Neural progenitor cell (in vitro differentiated cells): ENCODE data around the gene SQOR. TPM values are rescaled to one million over a fixed set of nuclear protein-coding genes. Genes with fewer than 3 reads are reported as not detected.

Experiments used
- DNase-seq: peaks from one replicate; pipeline ENCODE4 v3.0.0-alpha.2; 2016; ENCODE audit warnings: low spot score
- H2AFZ ChIP-seq: fragments of 200-600 bp; sonication (generic); replicated peaks from 2 replicates; pipeline ENCODE4 v1.6.1; 2016; ENCODE audit warnings: antibody characterized with exemption
- H3F3A ChIP-seq: fragments of 200-600 bp; sonication (generic); 2 replicates; pipeline ENCODE4 v1.6.1; 2016; ENCODE audit warnings: antibody characterized with exemption, low read depth
- H3K27ac ChIP-seq: fragments of 200-600 bp; sonication (generic); 2 replicates; pipeline ENCODE4 v1.5.1; 2016; ENCODE audit warnings: mild to moderate bottlenecking
- H3K27me3 ChIP-seq: fragments of 200-600 bp; sonication (generic); 2 replicates; pipeline ENCODE4 v1.6.1; 2016; ENCODE audit warnings: mild to moderate bottlenecking, moderate library complexity
- H3K36me3 ChIP-seq: fragments of 200-600 bp; sonication (generic); 2 replicates; pipeline ENCODE4 v1.5.1; 2016
- H3K4me1 ChIP-seq: fragments of 200-600 bp; sonication (generic); 2 replicates; pipeline ENCODE4 v1.6.1; 2016; ENCODE audit warnings: mixed run types
- H3K4me2 ChIP-seq: fragments of 200-600 bp; sonication (generic); 2 replicates; pipeline ENCODE4 v1.6.1; 2016
- H3K4me3 ChIP-seq: fragments of 200-600 bp; sonication (generic); 2 replicates; pipeline ENCODE4 v1.5.1; 2016
- H3K79me2 ChIP-seq: fragments of 200-600 bp; sonication (generic); 2 replicates; pipeline ENCODE4 v1.6.1; 2016; ENCODE audit warnings: low read depth
- H3K9ac ChIP-seq: fragments of 200-600 bp; sonication (generic); 2 replicates; pipeline ENCODE4 v1.6.1; 2016
- H3K9me3 ChIP-seq: fragments of 200-600 bp; sonication (generic); 2 replicates; pipeline ENCODE4 v1.5.1; 2016; ENCODE audit warnings: low read depth
- H4K20me1 ChIP-seq: fragments of 200-600 bp; sonication (generic); 2 replicates; pipeline ENCODE4 v1.6.1; 2016; ENCODE audit warnings: low read depth
- H3K27ac Mint-ChIP-seq: 3 replicates; pipeline ENCODE4 v1.8.0; 2021; ENCODE audit warnings: mixed read lengths
- H3K27me3 Mint-ChIP-seq: 2 replicates; pipeline ENCODE4 v1.8.0; 2022; ENCODE audit warnings: low read depth, mild to moderate bottlenecking, inconsistent platforms, moderate library complexity, mixed read lengths; ENCODE audit not compliant: insufficient read depth
- H3K36me3 Mint-ChIP-seq: 3 replicates; pipeline ENCODE4 v1.8.0; 2021; ENCODE audit warnings: mixed read lengths
- H3K4me1 Mint-ChIP-seq: 3 replicates; pipeline ENCODE4 v1.8.0; 2021; ENCODE audit warnings: mixed read lengths
- H3K4me3 Mint-ChIP-seq: 3 replicates; pipeline ENCODE4 v1.8.0; 2021; ENCODE audit warnings: mild to moderate bottlenecking, moderate library complexity, mixed read lengths
- H3K9me3 Mint-ChIP-seq: 3 replicates; pipeline ENCODE4 v1.8.0; 2020; ENCODE audit warnings: mixed read lengths
- EZH2 ChIP-seq: fragments of 200-600 bp; sonication (generic); IDR thresholded peaks from 2 replicates; pipeline ENCODE4 v1.6.1; 2017; ENCODE audit warnings: antibody characterized with exemption, mild to moderate bottlenecking, moderate library complexity
- EZH2phosphoT487 ChIP-seq: fragments of 200-600 bp; sonication (generic); IDR thresholded peaks from 2 replicates; pipeline ENCODE4 v1.6.1; 2017; ENCODE audit warnings: antibody characterized with exemption
- total RNA-seq: library from RNA; depleted of rRNA; stranded (reverse); fragments of >200 nt; gene quantifications from 2 replicates; pipeline ENCODE4 v1.2.3, GENCODE V29; 2015; ENCODE audit warnings: low replicate concordance
- TF ChIP-seq, protein P1 (sequence below): fragments of 200-600 bp; sonication (generic); IDR thresholded peaks from 2 replicates; pipeline ENCODE4 v1.5.1; 2017; ENCODE audit warnings: antibody characterized with exemption, mild to moderate bottlenecking

Gene SQOR
- total RNA-seq, 1 donor from 2014 or later = 0.73 TPM

DNA sequence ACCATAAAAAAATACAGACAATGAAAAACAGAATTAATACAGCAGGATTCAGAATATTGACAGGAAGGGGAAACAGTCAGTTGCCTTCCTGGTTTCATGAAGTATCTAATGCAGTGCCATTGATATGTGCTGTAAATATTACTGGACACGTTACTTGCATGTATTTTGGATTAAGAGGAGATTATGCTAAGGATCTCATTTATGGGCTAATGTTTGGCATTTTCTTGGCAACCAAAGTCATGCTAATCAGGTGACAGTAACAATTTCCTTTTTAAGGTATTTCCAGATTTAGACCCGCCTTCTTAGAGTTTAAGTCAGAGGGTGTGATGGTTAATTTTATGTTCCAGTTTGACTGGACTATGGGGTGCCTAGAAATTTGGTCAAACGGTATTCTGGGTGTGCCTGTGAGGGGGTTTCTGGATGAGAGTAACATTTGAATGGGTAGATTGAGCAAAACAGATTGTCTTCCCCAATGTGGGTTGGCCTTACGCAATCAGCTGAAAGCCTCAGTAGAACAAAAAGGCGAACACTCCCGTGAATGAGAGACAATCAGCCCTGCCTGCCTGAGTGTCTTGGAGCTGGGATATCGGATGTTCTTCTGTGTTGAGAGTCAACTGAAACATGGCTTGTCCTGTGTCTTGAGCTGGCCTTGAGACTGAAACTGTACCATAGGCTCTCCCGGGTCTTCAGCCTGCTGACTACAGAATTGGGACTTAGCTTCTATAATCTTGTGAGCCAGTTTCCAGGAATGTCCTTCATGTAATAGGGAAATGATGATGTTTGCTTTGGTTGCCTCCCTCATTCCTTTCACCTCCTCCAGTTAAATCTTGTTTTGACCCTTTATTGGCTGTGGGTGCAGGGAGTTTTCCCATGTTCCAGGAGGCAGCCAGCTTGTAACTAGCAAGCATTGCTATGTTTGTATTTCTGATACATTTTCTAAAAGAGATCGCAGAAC lies 10.5 kb downstream of the SQOR start:
- Histone ChIP-seq H3K9ac (no peak overlapping the region), H3K4me2 (no peak overlapping the region), H3K4me3 (no peak overlapping the region), H3K4me1 (no peaks in the 10 kb centered on the region), H2AFZ (no peak overlapping the region), H3K27ac (no peak overlapping the region), H3K27me3 (peaks cover 2% of the 10 kb centered on the region), H4K20me1 (no peaks in the 10 kb centered on the region), H3F3A (no peaks in the 10 kb centered on the region), H3K9me3 (no peaks in the 10 kb centered on the region), H3K36me3 (no peaks in the 10 kb centered on the region), H3K79me2 (no peaks in the 10 kb centered on the region)
- no peak overlapping the region for H3K27ac Mint-ChIP-seq
- H3K27me3 Mint-ChIP-seq = peaks cover 2% of the 10 kb centered on the region
- peaks cover 7% of the 10 kb centered on the region for H3K4me1 Mint-ChIP-seq
- TF ChIP-seq EZH2 (no peak), EZH2phosphoT487 (no peak)
- TF ChIP-seq, protein P1, sequence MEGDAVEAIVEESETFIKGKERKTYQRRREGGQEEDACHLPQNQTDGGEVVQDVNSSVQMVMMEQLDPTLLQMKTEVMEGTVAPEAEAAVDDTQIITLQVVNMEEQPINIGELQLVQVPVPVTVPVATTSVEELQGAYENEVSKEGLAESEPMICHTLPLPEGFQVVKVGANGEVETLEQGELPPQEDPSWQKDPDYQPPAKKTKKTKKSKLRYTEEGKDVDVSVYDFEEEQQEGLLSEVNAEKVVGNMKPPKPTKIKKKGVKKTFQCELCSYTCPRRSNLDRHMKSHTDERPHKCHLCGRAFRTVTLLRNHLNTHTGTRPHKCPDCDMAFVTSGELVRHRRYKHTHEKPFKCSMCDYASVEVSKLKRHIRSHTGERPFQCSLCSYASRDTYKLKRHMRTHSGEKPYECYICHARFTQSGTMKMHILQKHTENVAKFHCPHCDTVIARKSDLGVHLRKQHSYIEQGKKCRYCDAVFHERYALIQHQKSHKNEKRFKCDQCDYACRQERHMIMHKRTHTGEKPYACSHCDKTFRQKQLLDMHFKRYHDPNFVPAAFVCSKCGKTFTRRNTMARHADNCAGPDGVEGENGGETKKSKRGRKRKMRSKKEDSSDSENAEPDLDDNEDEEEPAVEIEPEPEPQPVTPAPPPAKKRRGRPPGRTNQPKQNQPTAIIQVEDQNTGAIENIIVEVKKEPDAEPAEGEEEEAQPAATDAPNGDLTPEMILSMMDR = no peak
- no peak for DNase-seq
- no peaks in the 10 kb centered on the region for H3K9me3 Mint-ChIP-seq
- no peak overlapping the region for H3K4me3 Mint-ChIP-seq
- H3K36me3 Mint-ChIP-seq = no peaks in the 10 kb centered on the region

DNA sequence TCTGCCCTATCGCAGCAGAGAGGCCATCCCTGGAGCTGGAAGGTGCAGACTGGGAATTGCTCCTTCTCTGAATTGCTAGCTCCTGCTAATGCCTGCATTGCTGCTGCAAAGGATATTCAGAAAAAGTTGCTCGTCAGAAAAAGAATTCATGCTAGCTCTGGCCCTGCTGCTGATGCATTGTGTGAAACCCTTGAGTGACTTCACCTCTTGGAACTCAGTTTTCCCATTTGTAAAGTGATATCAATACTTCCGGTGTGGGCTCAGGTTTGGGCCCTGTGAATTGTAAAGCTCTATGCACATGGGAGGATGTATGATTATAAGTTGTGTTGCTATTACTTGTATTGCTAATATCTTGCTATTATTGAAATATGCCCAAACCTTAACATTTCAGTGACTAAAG lies 11.4 kb downstream of the SQOR start:
- no peaks in the 10 kb centered on the region for H3K9me3 ChIP-seq
- H3F3A ChIP-seq = no peaks in the 10 kb centered on the region
- DNase-seq = no peak
- no peak overlapping the region for H3K9ac ChIP-seq
- H2AFZ ChIP-seq = peak overlapping the region; percentile 20
- Mint-ChIP-seq H3K36me3 (no peaks in the 10 kb centered on the region), H3K27me3 (peaks cover 2% of the 10 kb centered on the region), H3K27ac (no peak overlapping the region), H3K4me1 (peaks cover 7% of the 10 kb centered on the region), H3K9me3 (no peaks in the 10 kb centered on the region), H3K4me3 (no peak overlapping the region)
- TF ChIP-seq EZH2phosphoT487 (no peak), EZH2 (no peak)
- TF ChIP-seq, protein P1 = no peak
- H3K27ac ChIP-seq = no peak overlapping the region
- no peaks in the 10 kb centered on the region for H3K36me3 ChIP-seq
- H4K20me1 ChIP-seq = no peaks in the 10 kb centered on the region
- H3K79me2 ChIP-seq = no peaks in the 10 kb centered on the region
- no peaks in the 10 kb centered on the region for H3K4me1 ChIP-seq
- H3K4me2 ChIP-seq = no peak overlapping the region
- no peak overlapping the region for H3K4me3 ChIP-seq
- H3K27me3 ChIP-seq = no peaks in the 10 kb centered on the region

DNA sequence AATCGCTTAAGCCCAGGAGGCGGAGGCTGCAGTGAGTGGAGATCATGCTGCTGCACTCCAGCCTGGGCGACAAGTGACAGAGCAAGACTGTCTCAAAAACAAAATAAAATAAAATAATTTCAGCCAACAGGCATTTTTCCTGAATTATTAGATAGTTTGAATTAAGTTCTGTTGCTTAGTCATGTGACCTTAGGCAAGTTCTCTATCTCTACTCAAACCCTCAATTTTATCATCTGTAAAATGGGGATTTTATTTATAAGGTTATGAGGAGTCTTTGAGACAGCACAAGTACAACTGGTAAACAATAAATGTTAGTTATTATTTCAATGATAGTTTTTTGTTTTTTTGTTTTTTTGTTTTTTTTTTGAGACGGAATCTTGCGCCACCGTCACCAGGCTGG lies 13.0 kb downstream of the SQOR start:
- Histone ChIP-seq H3K36me3 (no peaks in the 10 kb centered on the region), H3K4me1 (no peaks in the 10 kb centered on the region), H3K9ac (no peak overlapping the region), H3K9me3 (no peaks in the 10 kb centered on the region), H3K27ac (no peak overlapping the region), H3K27me3 (no peaks in the 10 kb centered on the region), H3K79me2 (no peaks in the 10 kb centered on the region), H3K4me3 (no peak overlapping the region), H3K4me2 (no peak overlapping the region), H3F3A (no peaks in the 10 kb centered on the region), H2AFZ (no peak overlapping the region), H4K20me1 (no peaks in the 10 kb centered on the region)
- no peak for DNase-seq
- TF ChIP-seq, protein P1 = no peak
- TF ChIP-seq EZH2phosphoT487 = no peak
- TF ChIP-seq EZH2 = no peak
- Mint-ChIP-seq H3K4me1 (peaks cover 9% of the 10 kb centered on the region), H3K27ac (no peak overlapping the region), H3K36me3 (no peaks in the 10 kb centered on the region), H3K4me3 (no peak overlapping the region), H3K9me3 (no peaks in the 10 kb centered on the region), H3K27me3 (peaks cover 2% of the 10 kb centered on the region)
